CD4-positive, CD25-positive, alpha-beta regulatory T cell (primary cell): ENCODE data around the gene CRYAB. TPM values are rescaled to one million over a fixed set of nuclear protein-coding genes. Genes with fewer than 3 reads are reported as not detected.

Source experiments
- ATAC-seq, 2 donors: fragments of 150-1000 bp; cut with Tn5 transposase; one replicate each; pipeline ENCODE4 v1.10.0; 2021; ENCODE audit warnings: low read depth in 2 of 2, moderate number of reproducible peaks in 2 of 2, moderate library complexity in 1 of 2
- DNase-seq, 3 donors: peaks; one replicate each; pipeline versions ENCODE4 v3.0.0 to v3.0.0-alpha.2; 2012 to 2022; ENCODE audit warnings: mixed read lengths in 1 of 3
- H3K27ac ChIP-seq: one replicate; pipeline ENCODE4 v1.7.0; 2013; ENCODE audit warnings: mild to moderate bottlenecking, low read length; ENCODE audit not compliant: insufficient read depth, poor library complexity, severe bottlenecking
- H3K27me3 ChIP-seq: one replicate; pipeline ENCODE4 v1.7.0; 2013; ENCODE audit warnings: low read length; ENCODE audit not compliant: control insufficient read depth, insufficient read depth
- H3K36me3 ChIP-seq: one replicate; pipeline ENCODE4 v1.7.0; 2013; ENCODE audit warnings: mild to moderate bottlenecking, low read length, moderate library complexity; ENCODE audit not compliant: control insufficient read depth, insufficient read depth
- H3K4me1 ChIP-seq: 2 replicates; pipeline ENCODE4 v1.7.0; 2013; ENCODE audit warnings: mild to moderate bottlenecking, low read length; ENCODE audit not compliant: insufficient read depth, control insufficient read depth, poor library complexity, severe bottlenecking
- H3K4me3 ChIP-seq: one replicate; pipeline ENCODE4 v1.7.0; 2013; ENCODE audit warnings: low read depth, mild to moderate bottlenecking, low read length, moderate library complexity
- H3K9me3 ChIP-seq, 2 experiments: 1 replicate in 1 of 2; 2 replicates in 1 of 2; pipeline ENCODE4 v1.7.0; 2013; ENCODE audit warnings: low read length in 2 of 2, mild to moderate bottlenecking in 1 of 2, moderate library complexity in 1 of 2; ENCODE audit not compliant: control insufficient read depth in 2 of 2
- H3K27ac Mint-ChIP-seq, 3 donors: one replicate each; pipeline ENCODE4 v1.8.0; 2020 to 2022; ENCODE audit warnings: mild to moderate bottlenecking in 3 of 3, mixed read lengths in 3 of 3, moderate library complexity in 2 of 3
- H3K27me3 Mint-ChIP-seq: one replicate; pipeline ENCODE4 v1.8.0; 2022; ENCODE audit warnings: mild to moderate bottlenecking, mixed read lengths
- H3K36me3 Mint-ChIP-seq: one replicate; pipeline ENCODE4 v1.8.0; 2020; ENCODE audit warnings: mixed read lengths
- H3K4me1 Mint-ChIP-seq, 4 donors: one replicate each; pipeline ENCODE4 v1.8.0; 2020 to 2022; ENCODE audit warnings: mixed read lengths in 4 of 4, mild to moderate bottlenecking in 1 of 4
- H3K4me3 Mint-ChIP-seq, 4 donors: one replicate each; pipeline ENCODE4 v1.8.0; 2020 to 2022; ENCODE audit warnings: mild to moderate bottlenecking in 4 of 4, mixed read lengths in 4 of 4, moderate library complexity in 3 of 4
- H3K9me3 Mint-ChIP-seq, 7 donors: one replicate each; pipeline ENCODE4 v1.8.0; 2020 to 2022; ENCODE audit warnings: mixed read lengths in 7 of 7, mild to moderate bottlenecking in 3 of 7, moderate library complexity in 2 of 7
- polyA plus RNA-seq, 4 donors: library from polyadenylated mRNA; unstranded; fragments of 300-500 nt; fragmentation: Illumina TruSeq; gene quantifications; one replicate each; pipeline ENCODE4 v1.2.3, GENCODE V29; 2021
- total RNA-seq: library from RNA; stranded (reverse); gene quantifications from one replicate; pipeline ENCODE4 v1.2.3, GENCODE V29; 2022

Gene CRYAB
- total and polyA plus RNA-seq, 5 donors from 2014 or later = not detected

GRCh38 chr11:111920908-111921307, 9.3 kb upstream of the CRYAB start:
- Mint-ChIP-seq H3K27ac (no peak overlapping the region), H3K4me1 (peaks cover 0 to 4% (median 4%) of the 10 kb centered on the region in 4 donors), H3K27me3 (peaks cover 42% of the 10 kb centered on the region), H3K4me3 (no peak overlapping the region), H3K9me3 (peaks cover 0 to 1% (median 0%) of the 10 kb centered on the region in 7 donors), H3K36me3 (no peaks in the 10 kb centered on the region)
- Histone ChIP-seq H3K4me1 (no peaks in the 10 kb centered on the region), H3K27ac (no peak overlapping the region), H3K36me3 (no peaks in the 10 kb centered on the region), H3K9me3 (no peaks in the 10 kb centered on the region), H3K4me3 (no peak overlapping the region), H3K27me3 (peaks cover 9% of the 10 kb centered on the region)
- ATAC-seq (no peak), DNase-seq (no peak)

DNA sequence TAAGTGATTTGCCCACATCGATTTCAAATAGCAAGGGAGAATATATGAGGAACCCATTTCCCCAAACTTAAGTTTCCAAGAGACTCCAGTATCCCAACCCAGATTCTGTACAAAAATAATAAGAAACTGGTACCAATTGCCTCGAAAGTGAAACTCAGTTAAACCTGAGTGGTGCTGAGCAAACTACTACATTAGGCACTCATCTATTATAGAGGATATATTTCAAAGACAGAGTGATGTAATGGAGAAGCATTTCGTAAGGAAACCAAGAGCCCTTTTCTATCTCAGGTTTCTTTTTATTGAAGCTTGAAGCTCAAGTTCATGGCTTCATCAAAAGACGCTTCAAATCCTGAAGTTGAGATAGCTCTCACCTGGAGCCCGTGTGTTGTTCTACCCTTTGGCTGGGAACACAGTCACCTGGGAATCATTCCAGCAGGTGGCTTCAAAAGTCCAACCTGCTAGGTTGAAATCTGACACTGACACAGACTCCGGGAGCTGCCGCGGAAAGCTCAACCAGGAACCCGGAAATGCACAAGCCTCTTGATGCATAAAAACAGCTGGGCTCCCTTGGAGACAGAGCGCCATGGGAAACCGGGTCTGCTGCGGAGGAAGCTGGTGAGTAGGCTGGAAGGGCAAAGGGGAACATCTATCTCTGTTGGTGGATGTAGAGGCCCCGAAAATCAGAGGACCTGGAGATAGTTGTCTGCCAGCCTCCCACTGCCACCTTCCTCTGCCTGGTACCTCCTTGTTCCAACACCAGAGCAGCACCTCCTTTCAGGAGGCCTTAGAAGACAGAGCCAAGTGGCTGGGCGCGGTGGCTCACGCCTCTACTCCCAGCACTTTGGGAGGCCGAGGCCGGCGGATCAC, 7.1 kb upstream of the CRYAB start, which contains the start of gene C11orf52:
Gene C11orf52, plus strand, starts transcription at position 524 of the 867 bp plus-strand sequence. Its CDS starts 60 bp downstream, at position 584.
- Mint-ChIP-seq H3K27me3 (peaks cover 60% of the 10 kb centered on the region), H3K36me3 (no peaks in the 10 kb centered on the region), H3K9me3 (peaks cover 0 to 1% (median 0%) of the 10 kb centered on the region in 7 donors), H3K27ac (no peak within 1 kb of the TSS), H3K4me3 (no peak within 1 kb of the TSS), H3K4me1 (peaks cover 0 to 2% (median 0%) of the 10 kb centered on the region in 4 donors)
- no peaks in the 10 kb centered on the region for H3K36me3 ChIP-seq
- no peaks in the 10 kb centered on the region for H3K4me1 ChIP-seq
- H3K27me3 ChIP-seq = peaks cover 16% of the 10 kb centered on the region
- no peak within 1 kb of the TSS for H3K27ac ChIP-seq
- no peak for DNase-seq
- ATAC-seq = no peak
- no peak within 1 kb of the TSS for H3K4me3 ChIP-seq
- H3K9me3 ChIP-seq = no peaks in the 10 kb centered on the region

GRCh38 chr11:111917788-111918187, 6.2 kb upstream of the CRYAB start:
- Histone ChIP-seq H3K9me3 (no peaks in the 10 kb centered on the region), H3K4me1 (no peaks in the 10 kb centered on the region), H3K27ac (no peak overlapping the region), H3K27me3 (peaks cover 16% of the 10 kb centered on the region), H3K4me3 (no peak overlapping the region), H3K36me3 (no peaks in the 10 kb centered on the region)
- no peak for DNase-seq
- Mint-ChIP-seq H3K27ac (no peak overlapping the region), H3K27me3 (peaks cover 60% of the 10 kb centered on the region), H3K4me3 (no peak overlapping the region), H3K4me1 (peaks cover 0 to 2% (median 0%) of the 10 kb centered on the region in 4 donors), H3K9me3 (peaks cover 0 to 1% (median 0%) of the 10 kb centered on the region in 7 donors), H3K36me3 (no peaks in the 10 kb centered on the region)
- no peak for ATAC-seq

DNA sequence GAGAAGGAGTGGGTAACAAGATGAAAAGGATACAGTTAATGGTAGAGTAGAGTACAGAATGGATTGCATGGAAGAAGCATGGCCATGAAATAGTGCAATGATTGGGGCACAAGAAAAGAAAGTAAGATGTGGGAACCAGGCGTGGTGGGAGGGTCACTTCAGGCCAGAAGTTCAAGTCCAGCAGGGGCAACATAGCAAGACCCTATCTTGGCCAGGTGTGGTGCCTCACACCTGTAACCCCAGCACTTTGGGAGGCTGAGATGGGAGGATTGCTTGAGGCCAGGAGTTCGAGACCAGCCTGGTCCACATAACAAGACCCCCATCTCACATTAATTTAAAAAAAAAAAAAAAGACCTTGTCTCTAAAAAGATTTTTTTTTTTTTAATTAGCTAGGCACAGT, 5.7 kb upstream of the CRYAB start:
- H3K27ac Mint-ChIP-seq = no peak overlapping the region
- H3K9me3 ChIP-seq = no peaks in the 10 kb centered on the region
- no peak overlapping the region for H3K4me3 Mint-ChIP-seq
- no peak for ATAC-seq
- H3K4me1 Mint-ChIP-seq = peaks cover 0 to 2% (median 0%) of the 10 kb centered on the region in 4 donors
- no peak for DNase-seq
- no peak overlapping the region for H3K27ac ChIP-seq
- no peak overlapping the region for H3K4me3 ChIP-seq
- H3K27me3 ChIP-seq = peaks cover 16% of the 10 kb centered on the region
- H3K36me3 ChIP-seq = no peaks in the 10 kb centered on the region
- peaks cover 0 to 1% (median 0%) of the 10 kb centered on the region in 7 donors for H3K9me3 Mint-ChIP-seq
- H3K36me3 Mint-ChIP-seq = no peaks in the 10 kb centered on the region
- peaks cover 59% of the 10 kb centered on the region for H3K27me3 Mint-ChIP-seq
- no peaks in the 10 kb centered on the region for H3K4me1 ChIP-seq

- peaks cover 16% of the 10 kb centered on the region for H3K27me3 ChIP-seq
- Mint-ChIP-seq H3K27ac (no peak overlapping the region), H3K4me3 (no peak overlapping the region), H3K36me3 (no peaks in the 10 kb centered on the region), H3K27me3 (peaks cover 57% of the 10 kb centered on the region), H3K9me3 (peaks cover 0 to 1% (median 0%) of the 10 kb centered on the region in 7 donors), H3K4me1 (peaks cover 0 to 2% (median 0%) of the 10 kb centered on the region in 4 donors)
- H3K9me3 ChIP-seq = no peaks in the 10 kb centered on the region
- H3K4me1 ChIP-seq = no peaks in the 10 kb centered on the region
- no peaks in the 10 kb centered on the region for H3K36me3 ChIP-seq
- DNase-seq = no peak
- no peak overlapping the region for H3K27ac ChIP-seq
- H3K4me3 ChIP-seq = no peak overlapping the region
- no peak for ATAC-seq
Measured at GRCh38 chr11:111916768-111917167, 5.2 kb upstream of the CRYAB start.

DNA sequence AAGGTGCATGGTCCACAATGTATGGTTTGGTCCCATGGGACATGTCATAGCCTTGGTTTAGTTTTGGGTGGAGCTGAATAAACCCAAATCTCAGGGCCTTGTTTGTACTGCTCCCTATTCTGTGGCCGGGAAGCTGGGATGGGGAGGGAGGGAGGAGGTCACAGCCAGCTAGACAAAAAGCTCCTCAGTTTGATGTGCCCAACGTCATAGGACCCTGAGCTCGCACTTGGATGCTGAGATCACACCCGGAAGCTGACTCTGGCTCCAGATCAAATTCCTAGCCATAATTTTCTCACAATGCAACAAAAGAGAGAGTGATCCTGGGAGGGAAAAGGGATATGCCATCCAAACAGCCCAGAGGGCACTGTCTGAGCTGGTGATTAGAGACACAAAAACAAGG, 2.4 kb upstream of the CRYAB start:
- H3K27ac Mint-ChIP-seq = peak overlapping the region in 1 of 3 donors; percentile 9
- peaks cover 20% of the 10 kb centered on the region for H3K27me3 ChIP-seq
- ATAC-seq (no peak), DNase-seq (no peak)
- no peaks in the 10 kb centered on the region for H3K9me3 ChIP-seq
- H3K27me3 Mint-ChIP-seq = peaks cover 71% of the 10 kb centered on the region
- H3K4me1 ChIP-seq = no peaks in the 10 kb centered on the region
- peaks cover 0 to under 1% (median 0%) of the 10 kb centered on the region in 7 donors for H3K9me3 Mint-ChIP-seq
- H3K36me3 ChIP-seq = no peaks in the 10 kb centered on the region
- no peak overlapping the region for H3K27ac ChIP-seq
- H3K4me3 Mint-ChIP-seq = no peak overlapping the region
- peaks cover 0 to 2% (median 0%) of the 10 kb centered on the region in 4 donors for H3K4me1 Mint-ChIP-seq
- no peak overlapping the region for H3K4me3 ChIP-seq
- H3K36me3 Mint-ChIP-seq = no peaks in the 10 kb centered on the region

DNA sequence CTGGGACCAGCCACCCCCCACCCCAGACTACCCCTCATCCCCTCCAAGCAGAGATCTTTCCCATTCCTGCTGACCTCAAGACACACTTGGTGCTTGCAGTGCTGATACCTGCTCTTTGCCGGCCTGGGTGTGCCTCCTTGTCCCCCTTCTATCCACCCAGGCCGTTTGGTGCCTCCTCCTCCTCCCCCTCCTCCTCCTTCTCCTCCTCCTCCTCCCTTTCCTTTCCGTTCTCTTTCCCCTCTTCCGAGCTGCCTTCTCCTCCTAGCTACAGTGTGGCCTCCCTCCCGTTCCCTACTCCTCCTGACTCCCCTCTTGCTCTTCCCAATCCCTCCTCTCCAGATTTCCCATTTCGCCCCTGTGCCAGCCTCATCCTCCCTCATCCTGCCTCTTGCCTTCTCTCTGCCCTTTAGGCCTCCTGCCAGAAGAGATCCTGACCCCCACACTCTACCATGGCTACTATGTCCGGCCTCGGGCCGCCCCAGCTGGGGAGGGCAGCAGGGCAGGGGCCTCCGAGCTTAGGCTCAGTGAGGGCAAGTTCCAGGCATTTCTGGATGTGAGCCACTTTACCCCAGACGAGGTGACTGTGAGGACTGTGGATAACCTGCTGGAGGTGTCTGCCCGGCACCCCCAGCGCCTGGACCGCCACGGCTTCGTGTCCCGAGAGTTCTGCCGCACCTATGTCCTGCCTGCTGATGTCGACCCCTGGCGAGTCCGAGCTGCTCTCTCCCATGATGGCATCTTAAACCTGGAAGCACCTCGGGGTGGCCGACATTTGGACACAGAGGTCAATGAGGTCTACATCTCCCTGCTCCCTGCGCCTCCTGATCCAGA, 1.7 kb upstream of the CRYAB start:
- H3K27ac ChIP-seq = no peak overlapping the region
- H3K4me3 Mint-ChIP-seq = no peak overlapping the region
- ATAC-seq = no peak
- H3K27me3 Mint-ChIP-seq = peaks cover 71% of the 10 kb centered on the region
- no peaks in the 10 kb centered on the region for H3K9me3 ChIP-seq
- H3K27ac Mint-ChIP-seq = peak overlapping the region in 1 of 3 donors; percentile 9
- no peaks in the 10 kb centered on the region for H3K4me1 ChIP-seq
- no peaks in the 10 kb centered on the region for H3K9me3 Mint-ChIP-seq
- H3K4me3 ChIP-seq = no peak overlapping the region
- H3K27me3 ChIP-seq = peaks cover 21% of the 10 kb centered on the region
- peaks cover 0 to 1% (median 0%) of the 10 kb centered on the region in 4 donors for H3K4me1 Mint-ChIP-seq
- H3K36me3 Mint-ChIP-seq = no peaks in the 10 kb centered on the region
- no peak for DNase-seq
- H3K36me3 ChIP-seq = no peaks in the 10 kb centered on the region
